ENCODE results near the gene PEX3. TPM values are rescaled to one million over a fixed set of nuclear protein-coding genes. Genes with fewer than 3 reads are reported as not detected.

PEX3 gene, protein sequence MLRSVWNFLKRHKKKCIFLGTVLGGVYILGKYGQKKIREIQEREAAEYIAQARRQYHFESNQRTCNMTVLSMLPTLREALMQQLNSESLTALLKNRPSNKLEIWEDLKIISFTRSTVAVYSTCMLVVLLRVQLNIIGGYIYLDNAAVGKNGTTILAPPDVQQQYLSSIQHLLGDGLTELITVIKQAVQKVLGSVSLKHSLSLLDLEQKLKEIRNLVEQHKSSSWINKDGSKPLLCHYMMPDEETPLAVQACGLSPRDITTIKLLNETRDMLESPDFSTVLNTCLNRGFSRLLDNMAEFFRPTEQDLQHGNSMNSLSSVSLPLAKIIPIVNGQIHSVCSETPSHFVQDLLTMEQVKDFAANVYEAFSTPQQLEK
- total RNA-seq: 10 to 100 TPM; 11.0 to 33.5 (median 20.7) TPM

DNA sequence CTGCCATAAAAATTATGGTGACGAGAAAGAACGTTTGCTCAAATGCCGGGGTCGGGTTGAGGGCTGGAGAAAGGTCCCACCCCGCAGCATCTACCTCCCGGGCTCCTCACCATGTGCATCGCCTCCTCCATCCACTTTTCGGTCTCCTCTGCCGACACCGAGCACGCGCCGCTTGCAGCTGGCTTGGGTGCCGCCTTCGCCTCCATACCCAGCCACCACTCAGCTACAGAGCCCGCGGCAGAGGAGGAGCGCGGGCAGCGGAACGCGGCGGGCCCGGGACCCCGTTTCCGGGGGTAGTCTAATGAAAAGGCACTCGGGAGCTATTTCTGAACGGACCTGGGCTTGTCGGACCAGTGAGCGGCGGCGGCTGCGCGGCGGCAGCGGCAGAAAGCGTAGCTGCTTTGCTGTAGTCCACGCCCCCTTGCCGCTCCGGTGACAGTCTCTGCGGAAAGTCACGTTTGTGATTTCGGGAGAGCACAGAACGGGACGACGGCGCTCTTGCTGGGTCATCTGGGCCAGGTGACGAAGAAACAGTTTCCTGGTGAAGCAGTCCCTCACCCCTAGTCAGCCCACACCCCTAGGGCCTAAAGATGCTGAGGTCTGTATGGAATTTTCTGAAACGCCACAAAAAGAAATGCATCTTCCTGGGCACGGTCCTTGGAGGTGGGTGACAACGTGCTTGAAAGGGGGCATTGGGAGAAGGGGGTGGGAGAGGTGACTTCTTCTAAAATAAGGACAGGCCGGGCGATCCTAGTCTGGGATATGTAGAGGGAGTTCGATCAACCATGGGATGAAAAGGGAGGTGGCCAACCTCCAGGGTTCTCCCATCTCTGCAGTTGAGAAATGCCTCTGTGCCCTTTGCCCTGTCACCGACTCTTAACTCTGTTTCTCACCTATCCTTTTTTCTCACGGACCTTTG lies at the start of gene PEX3, which contains the start of gene ADAT2:
PEX3 (plus strand) TSS at position 353 of the 919 bp plus-strand sequence; CDS start at position 591, 238 bp downstream.
ADAT2 (minus strand) TSS at position 243 of the 919 bp plus-strand sequence; CDS start at position 206, 37 bp downstream.
- Histone ChIP-seq H3K27ac (peak within 1 kb of the TSS; percentile 57 to 75), H3K4me3 (peak within 1 kb of the TSS; percentile 59 to 96 (median 76)), H3K4me1 (replicated peaks in 1 of 2) (peaks cover 7 to 18% of the 10 kb centered on the region in 2 donors)
- in situ Hi-C loops (cut with MboI; ENCODE audit: low pct_unique_long_range_greater_than_20kb in 2 of 9, low sequenced_read_pairs in 9 of 9, unreplicated experiment in 9 of 9): no loop called here
- ATAC-seq (replicated peaks in 6 of 8): peak; percentile 96 to 99 (median 97)
- 0 to 11% (median 0%) methylated on average over 1 to 36 of the region's 56 CpGs for WGBS, 10 experiments

DNA sequence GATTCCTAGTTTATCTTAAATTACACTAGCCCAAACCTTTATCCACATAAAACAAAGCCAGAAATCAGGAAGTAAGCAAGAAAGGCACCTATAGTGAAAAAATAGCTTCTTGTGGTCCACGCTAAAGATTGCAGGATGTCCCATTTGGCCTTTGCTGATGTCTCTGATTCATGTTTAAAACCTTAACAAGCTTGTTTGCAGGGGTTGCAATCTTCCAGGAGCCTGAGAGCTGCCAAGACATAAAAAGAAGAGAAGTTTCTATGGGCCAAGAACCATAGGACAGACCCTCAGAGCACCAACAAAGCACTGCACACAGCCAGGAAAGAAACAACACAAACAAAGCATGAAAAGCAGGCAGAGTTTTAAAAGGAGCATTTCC lies 49.5 kb upstream of the PEX3 start:
- H3K4me1 ChIP-seq (replicated peaks in 1 of 2): peaks cover 6 to 19% of the 10 kb centered on the region in 2 donors
- ATAC-seq (replicated peaks in 6 of 8): no peak
- in situ Hi-C loops (cut with MboI; ENCODE audit: low pct_unique_long_range_greater_than_20kb in 2 of 9, low sequenced_read_pairs in 9 of 9, unreplicated experiment in 9 of 9): loop anchor here in 4 of 9 experiments (25.0 kb wide), 2 partner anchors 714 to 939 kb away; no protein-coding TSS in a partner anchor
- H3K27ac ChIP-seq: no peak overlapping the region
- 82 to 100% (median 100%) methylated on average over 1 of the region's 1 CpG; no CpG with 5 or more reads in 2 of the 10 experiments for WGBS, 10 experiments
- no peak overlapping the region for H3K4me3 ChIP-seq

DNA sequence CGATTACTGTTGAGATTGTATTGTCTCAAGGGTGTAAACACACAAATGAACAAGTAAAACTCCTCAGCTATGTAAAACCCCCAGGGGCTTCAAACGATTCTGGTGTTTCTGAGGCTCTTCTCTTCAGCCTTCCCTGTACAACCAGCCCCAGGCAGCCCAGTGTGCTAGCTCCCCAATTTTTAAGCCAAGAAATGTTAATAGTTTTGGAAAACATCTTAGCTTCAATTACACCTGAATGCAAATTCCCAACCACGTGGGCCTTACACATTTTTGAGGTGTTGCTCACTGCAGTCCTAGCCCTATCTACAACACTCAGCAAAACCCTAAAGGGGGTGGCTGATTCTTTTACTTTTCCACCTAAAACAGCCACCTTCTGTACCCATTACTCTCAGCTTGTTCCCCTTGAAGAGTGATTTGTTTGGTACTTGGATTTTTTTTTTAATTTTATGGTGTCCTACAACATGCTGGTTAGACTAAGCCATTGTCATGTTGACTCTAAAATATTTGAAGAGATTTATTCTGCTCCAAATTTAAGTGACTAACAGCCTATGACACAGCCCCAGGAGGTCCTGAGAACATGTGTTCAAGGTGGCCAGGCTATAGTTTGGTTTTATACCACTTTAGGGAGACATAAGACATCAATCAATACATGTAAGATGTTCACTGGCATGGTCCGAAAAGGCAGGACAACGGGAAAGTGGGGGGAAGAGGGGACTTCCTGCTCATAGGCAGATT lies 48.8 kb upstream of the PEX3 start:
- 61 to 84% (median 71%) methylated on average over 1 to 5 of the region's 5 CpGs; no CpG with 5 or more reads in 1 of the 10 experiments for WGBS, 10 experiments
- in situ Hi-C loops (cut with MboI; ENCODE audit: low pct_unique_long_range_greater_than_20kb in 2 of 9, low sequenced_read_pairs in 9 of 9, unreplicated experiment in 9 of 9): loop anchor here in 4 of 9 experiments (25.0 kb wide), 2 partner anchors 715 to 940 kb away; no protein-coding TSS in a partner anchor
- ATAC-seq (replicated peaks in 6 of 8): no peak
- H3K4me1 ChIP-seq (replicated peaks in 1 of 2): peaks cover 6 to 18% of the 10 kb centered on the region in 2 donors
- no peak overlapping the region for H3K4me3 ChIP-seq
- H3K27ac ChIP-seq: no peak overlapping the region

DNA sequence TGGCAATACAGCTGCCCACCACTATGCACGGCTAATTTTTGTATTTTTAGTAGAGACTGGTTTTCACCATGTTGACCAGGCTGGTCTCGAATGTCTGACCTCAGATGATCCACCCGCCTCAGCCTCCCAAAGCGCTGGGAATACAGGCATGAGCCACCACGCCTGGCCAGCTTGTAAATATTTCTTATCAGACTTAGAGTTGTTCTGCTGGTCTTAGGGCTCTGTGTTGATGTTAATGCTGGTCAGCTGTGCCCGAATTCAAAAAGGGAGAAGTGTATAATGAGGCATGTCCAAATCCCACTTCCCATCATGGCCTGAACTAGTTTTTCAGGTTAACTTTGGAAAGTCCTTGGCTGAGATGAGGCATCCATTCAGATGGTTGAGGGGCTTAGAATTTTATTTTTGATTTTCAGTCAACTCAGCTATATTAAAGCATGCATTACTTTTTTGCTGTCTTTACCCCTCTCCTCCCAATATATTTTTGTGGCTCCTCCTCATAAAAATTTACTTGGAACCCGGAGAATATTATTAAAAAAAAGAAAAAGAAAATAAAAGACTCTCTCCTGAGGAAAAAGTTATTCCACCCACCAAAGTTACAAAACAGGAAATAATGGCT lies 47.8 kb upstream of the PEX3 start:
- 77 to 94% (median 89%) methylated on average over 1 to 6 of the region's 7 CpGs; no CpG with 5 or more reads in 1 of the 10 experiments for WGBS, 10 experiments
- no peak overlapping the region for H3K4me3 ChIP-seq
- peaks cover 6 to 7% of the 10 kb centered on the region in 2 donors for H3K4me1 ChIP-seq (replicated peaks in 1 of 2)
- in situ Hi-C loops (cut with MboI; ENCODE audit: low pct_unique_long_range_greater_than_20kb in 2 of 9, low sequenced_read_pairs in 9 of 9, unreplicated experiment in 9 of 9): loop anchor here in 4 of 9 experiments (25.0 kb wide), 2 partner anchors 716 to 941 kb away; no protein-coding TSS in a partner anchor
- ATAC-seq (replicated peaks in 6 of 8): no peak
- H3K27ac ChIP-seq: no peak overlapping the region

DNA sequence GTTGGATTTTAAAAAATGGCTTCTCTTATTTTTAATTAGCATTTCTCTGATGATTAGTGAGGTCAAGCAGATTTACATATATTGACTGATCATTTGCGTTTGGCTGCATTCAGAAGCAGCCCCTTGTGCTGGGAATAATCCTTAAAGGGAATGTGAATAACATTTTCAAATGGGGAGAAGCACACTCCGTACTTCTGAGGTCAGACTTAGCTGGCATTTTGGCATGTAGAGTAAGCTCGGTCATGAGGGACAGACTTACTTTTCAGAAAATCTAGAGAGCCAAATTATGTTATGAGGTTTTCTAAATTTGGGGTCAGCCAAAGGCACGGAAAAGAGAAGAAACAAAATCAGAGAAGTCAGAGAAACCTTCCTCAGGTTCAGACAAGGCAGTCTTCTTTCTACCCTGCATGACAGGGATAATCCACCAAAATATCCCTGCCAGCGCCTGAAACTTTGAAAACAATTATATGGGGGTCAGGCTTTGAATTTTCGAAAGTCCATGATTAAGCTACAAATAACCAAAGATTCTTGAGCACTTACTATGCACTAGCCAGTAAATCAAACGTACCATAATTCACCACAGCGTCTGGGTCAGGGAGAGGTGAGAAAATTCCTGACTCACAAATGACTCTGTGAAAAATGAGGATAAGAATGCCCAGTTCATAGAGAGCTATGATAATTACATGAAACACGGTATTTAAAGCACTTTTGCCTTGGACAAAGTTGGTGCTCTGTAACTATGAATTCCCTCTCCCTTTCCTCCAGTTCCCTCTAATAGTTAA lies 45.0 kb upstream of the PEX3 start:
- no peak overlapping the region for H3K27ac ChIP-seq
- 6 to 100% (median 65%) methylated on average over 1 to 9 of the region's 9 CpGs; no CpG with 5 or more reads in 1 of the 10 experiments for WGBS, 10 experiments
- in situ Hi-C loops (cut with MboI; ENCODE audit: low pct_unique_long_range_greater_than_20kb in 2 of 9, low sequenced_read_pairs in 9 of 9, unreplicated experiment in 9 of 9): loop anchor here in 4 of 9 experiments (25.0 kb wide), 2 partner anchors 718 to 943 kb away; no protein-coding TSS in a partner anchor

DNA sequence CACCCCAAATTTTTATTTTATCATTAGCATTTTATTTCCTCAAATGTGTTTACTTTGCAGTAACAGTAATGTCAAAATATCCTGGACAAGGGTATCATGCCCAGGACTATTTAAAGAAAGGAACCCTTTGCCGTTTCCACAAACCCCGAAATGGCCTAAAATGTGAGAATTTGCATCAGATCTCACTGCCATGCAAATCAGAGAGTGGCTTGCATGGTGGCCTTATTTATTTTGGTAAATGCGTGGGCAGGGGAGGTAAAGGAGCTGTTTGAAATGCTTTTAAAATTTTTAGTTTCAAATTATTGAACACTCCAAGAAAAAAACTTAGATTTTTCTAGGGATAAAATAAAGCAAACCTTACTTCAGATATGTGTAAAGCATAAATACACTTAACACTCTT lies 43.9 kb upstream of the PEX3 start:
- in situ Hi-C loops (cut with MboI; ENCODE audit: low pct_unique_long_range_greater_than_20kb in 2 of 9, low sequenced_read_pairs in 9 of 9, unreplicated experiment in 9 of 9): loop anchor here in 4 of 9 experiments (25.0 kb wide), 2 partner anchors 719 to 944 kb away; no protein-coding TSS in a partner anchor
- no peak for ATAC-seq (replicated peaks in 6 of 8)
- 79 to 100% (median 88%) methylated on average over 1 to 3 of the region's 3 CpGs; no CpG with 5 or more reads in 1 of the 10 experiments for WGBS, 10 experiments
- Histone ChIP-seq H3K4me3 (no peak overlapping the region), H3K4me1 (replicated peaks in 1 of 2) (no peaks in the 10 kb centered on the region), H3K27ac (no peak overlapping the region)

More for the DNA sequence above, 45.0 kb upstream of the PEX3 start:
- peak in 3 of 8 experiments; percentile 71 to 92 (median 89) for ATAC-seq (replicated peaks in 6 of 8)
- H3K4me3 ChIP-seq: no peak overlapping the region
- H3K4me1 ChIP-seq (replicated peaks in 1 of 2): no peaks in the 10 kb centered on the region

DNA sequence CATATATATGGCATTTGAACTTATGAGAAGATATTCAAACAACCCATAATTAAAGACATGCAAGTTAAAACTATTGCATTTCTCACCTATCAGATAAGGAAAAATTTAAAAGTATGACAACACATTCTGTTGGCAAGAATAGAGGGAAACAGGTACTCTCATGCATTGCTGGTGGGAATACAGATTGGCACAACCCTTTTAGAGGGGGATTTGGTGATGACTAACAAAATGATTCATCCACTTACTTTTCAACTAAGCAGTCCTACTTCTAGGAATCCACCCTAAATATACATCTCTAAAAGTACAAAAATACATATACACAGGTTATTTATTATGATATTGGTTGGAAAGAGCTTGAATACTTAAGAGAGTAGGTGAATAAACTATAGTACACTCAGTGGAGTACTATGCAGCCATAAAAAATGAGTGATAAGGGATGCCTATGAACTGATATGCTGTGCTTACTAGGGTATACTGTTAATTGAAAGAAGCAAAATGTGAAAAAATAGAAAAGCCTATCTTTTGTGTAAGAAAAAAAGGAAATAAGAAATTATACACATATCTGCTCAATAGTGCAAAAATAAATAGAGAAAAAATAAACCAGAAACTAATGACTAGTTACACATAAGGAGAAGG lies 42.3 kb upstream of the PEX3 start:
- Histone ChIP-seq H3K4me1 (replicated peaks in 1 of 2) (no peaks in the 10 kb centered on the region), H3K4me3 (no peak overlapping the region), H3K27ac (no peak overlapping the region)
- ATAC-seq (replicated peaks in 6 of 8): no peak
- in situ Hi-C loops (cut with MboI; ENCODE audit: low pct_unique_long_range_greater_than_20kb in 2 of 9, low sequenced_read_pairs in 9 of 9, unreplicated experiment in 9 of 9): loop anchor here in 4 of 9 experiments (25.0 kb wide), 2 partner anchors 721 to 946 kb away; no protein-coding TSS in a partner anchor

DNA sequence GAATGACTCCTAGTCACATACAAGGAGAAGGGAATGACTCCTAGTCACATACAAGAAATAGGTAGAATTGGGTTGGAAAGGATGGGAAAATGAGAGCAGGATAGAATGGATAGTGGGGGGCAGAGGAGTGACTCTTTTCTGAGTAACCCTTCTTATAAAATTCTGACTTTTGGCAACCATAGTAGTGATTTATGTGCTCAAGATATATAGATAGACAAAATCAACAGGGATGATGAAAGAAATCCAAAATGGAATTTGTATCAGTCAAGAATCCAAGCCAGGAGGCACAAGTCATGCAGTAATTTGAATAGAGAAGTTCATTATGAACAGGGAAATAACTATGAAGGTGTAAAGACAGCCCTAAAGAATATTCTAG lies 41.8 kb upstream of the PEX3 start:
- H3K4me1 ChIP-seq (replicated peaks in 1 of 2): no peaks in the 10 kb centered on the region
- no peak overlapping the region for H3K27ac ChIP-seq
- H3K4me3 ChIP-seq: no peak overlapping the region
- in situ Hi-C loops (cut with MboI; ENCODE audit: low pct_unique_long_range_greater_than_20kb in 2 of 9, low sequenced_read_pairs in 9 of 9, unreplicated experiment in 9 of 9): loop anchor here in 4 of 9 experiments (25.0 kb wide), 2 partner anchors 721 to 946 kb away; no protein-coding TSS in a partner anchor
- no peak for ATAC-seq (replicated peaks in 6 of 8)

DNA sequence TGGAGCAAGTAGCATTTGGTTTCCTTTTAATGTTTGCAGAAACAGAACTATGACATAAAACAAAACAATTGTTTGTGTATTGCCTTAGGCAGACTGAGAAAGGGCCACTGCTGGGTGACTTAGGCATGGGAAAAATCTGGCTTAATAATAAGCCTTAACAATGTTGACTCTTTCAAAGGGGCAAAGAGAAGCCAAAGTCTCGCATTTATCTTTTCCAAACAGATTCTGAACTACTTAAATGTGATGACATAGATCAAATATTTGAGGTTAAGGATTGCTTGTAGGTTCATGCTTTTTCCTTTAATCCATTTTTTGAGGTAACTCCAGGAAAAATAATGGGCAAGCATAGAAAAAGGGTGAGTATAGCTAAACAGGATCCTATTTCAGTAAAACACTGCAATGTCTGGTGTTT lies 39.7 kb upstream of the PEX3 start:
- no peak overlapping the region for H3K27ac ChIP-seq
- WGBS, 10 experiments: 14 to 100% (median 83%) methylated on average over 1 of the region's 1 CpG; no CpG with 5 or more reads in 1 of the 10 experiments
- H3K4me3 ChIP-seq: no peak overlapping the region
- ATAC-seq (replicated peaks in 6 of 8): no peak
- in situ Hi-C loops (cut with MboI; ENCODE audit: low pct_unique_long_range_greater_than_20kb in 2 of 9, low sequenced_read_pairs in 9 of 9, unreplicated experiment in 9 of 9): loop anchor here in 4 of 9 experiments (25.0 kb wide), 2 partner anchors 724 to 949 kb away; no protein-coding TSS in a partner anchor
- no peaks in the 10 kb centered on the region for H3K4me1 ChIP-seq (replicated peaks in 1 of 2)

DNA sequence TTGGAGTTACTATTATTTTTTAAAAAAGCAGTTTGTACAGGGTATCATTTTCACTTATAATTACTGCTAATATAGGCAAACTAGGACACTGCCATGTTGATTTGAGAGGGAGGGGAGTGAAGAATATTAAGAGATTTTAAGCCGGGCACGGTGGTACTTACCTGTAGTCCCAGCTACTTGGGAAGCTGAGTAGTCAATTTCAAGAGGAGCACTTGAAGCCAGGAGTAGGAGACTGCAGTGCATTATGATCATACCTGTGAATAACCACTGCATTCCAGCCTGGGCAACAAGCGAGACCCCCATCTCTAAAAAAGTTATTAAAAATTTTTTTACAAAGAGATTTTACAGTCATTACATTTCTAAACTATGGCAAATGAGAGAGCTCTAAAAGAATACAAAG lies 35.8 kb upstream of the PEX3 start:
- in situ Hi-C loops (cut with MboI; ENCODE audit: low pct_unique_long_range_greater_than_20kb in 2 of 9, low sequenced_read_pairs in 9 of 9, unreplicated experiment in 9 of 9): loop anchor here in 4 of 9 experiments (25.0 kb wide), 2 partner anchors 727 to 952 kb away; no protein-coding TSS in a partner anchor
- no peak for ATAC-seq (replicated peaks in 6 of 8)
- 80 to 100% (median 100%) methylated on average over 1 to 3 of the region's 3 CpGs; no CpG with 5 or more reads in 1 of the 10 experiments for whole genome bisulfite sequencing, 10 experiments
- H3K4me1 ChIP-seq (replicated peaks in 1 of 2): no peaks in the 10 kb centered on the region
- H3K4me3 ChIP-seq: no peak overlapping the region
- H3K27ac ChIP-seq: no peak overlapping the region

DNA sequence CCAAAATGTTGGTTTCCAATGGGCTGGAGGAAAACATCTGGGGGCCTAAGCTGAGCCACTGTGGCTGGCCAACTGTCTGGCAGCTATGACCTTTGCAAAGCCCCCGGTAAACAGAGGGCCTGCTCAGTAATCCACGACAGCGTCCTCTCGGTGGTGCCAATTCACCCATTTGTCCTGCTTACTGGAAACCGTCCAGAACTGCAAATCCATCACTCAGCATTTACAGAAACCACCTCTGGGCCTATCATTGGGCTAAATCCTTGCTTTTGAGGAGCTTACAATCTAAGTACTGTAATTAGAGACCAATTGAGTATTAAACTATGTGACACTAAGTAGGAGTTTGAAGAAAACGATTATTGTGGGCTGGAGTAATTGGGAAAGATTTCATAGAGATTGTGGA lies 31.1 kb upstream of the PEX3 start:
- Histone ChIP-seq H3K4me1 (replicated peaks in 1 of 2) (no peaks in the 10 kb centered on the region), H3K4me3 (no peak overlapping the region), H3K27ac (no peak overlapping the region)
- in situ Hi-C loops (cut with MboI; ENCODE audit: low pct_unique_long_range_greater_than_20kb in 2 of 9, low sequenced_read_pairs in 9 of 9, unreplicated experiment in 9 of 9): loop anchor here in 4 of 9 experiments (25.0 kb wide), 2 partner anchors 732 to 957 kb away; no protein-coding TSS in a partner anchor
- WGBS, 10 experiments: 80 to 94% (median 93%) methylated on average over 1 to 6 of the region's 6 CpGs; no CpG with 5 or more reads in 3 of the 10 experiments
- ATAC-seq (replicated peaks in 6 of 8): no peak
